ENCODE results near the gene WNT7B.

WNT7B gene

GRCh38 chr22:45903355-45904135, 73.4 kb downstream of the WNT7B start:
- DNase-seq = no peak

- DNase-seq = no peak
These were observed 79.2 kb downstream of the WNT7B start for GRCh38 chr22:45897736-45898135.

- DNase-seq = no peak
These were observed 79.9 kb downstream of the WNT7B start for GRCh38 chr22:45896964-45897538.

- DNase-seq = no peak
These were observed 80.6 kb downstream of the WNT7B start for GRCh38 chr22:45896153-45896951.

- DNase-seq = no peak
These were observed 81.4 kb downstream of the WNT7B start for GRCh38 chr22:45895436-45896152.

GRCh38 chr22:45893516-45893915, 83.4 kb downstream of the WNT7B start:
- no peak for DNase-seq

GRCh38 chr22:45892681-45893461, 84.1 kb downstream of the WNT7B start:
- DNase-seq = no peak

GRCh38 chr22:45891996-45892621, 84.9 kb downstream of the WNT7B start:
- no peak for DNase-seq

GRCh38 chr22:45891471-45891995, 85.4 kb downstream of the WNT7B start:
- no peak for DNase-seq

- no peak for DNase-seq
These were observed 85.9 kb downstream of the WNT7B start for GRCh38 chr22:45891021-45891421.

GRCh38 chr22:45890351-45890635, 86.7 kb downstream of the WNT7B start:
- DNase-seq = no peak

- DNase-seq = no peak
These were observed 87.2 kb downstream of the WNT7B start for GRCh38 chr22:45889539-45890350.

GRCh38 chr22:45889093-45889538, 87.8 kb downstream of the WNT7B start:
- DNase-seq = no peak

GRCh38 chr22:45888221-45889092, 88.5 kb downstream of the WNT7B start:
- no peak for DNase-seq

GRCh38 chr22:45887202-45888131, 89.5 kb downstream of the WNT7B start:
- no peak for DNase-seq

- DNase-seq = no peak
These were observed 90.4 kb downstream of the WNT7B start for GRCh38 chr22:45886540-45886939.

GRCh38 chr22:45885941-45886395, 91.0 kb downstream of the WNT7B start:
- DNase-seq = no peak

- DNase-seq = no peak
These were observed 91.7 kb downstream of the WNT7B start for GRCh38 chr22:45885171-45885840.
